Duodenal mucosa (tissue), 2 donors: ENCODE results near the gene PRIMA1.

Experiments
- H3K27ac ChIP-seq: one replicate; pipeline ENCODE4 v1.7.0; 2013; ENCODE audit warnings: low read depth, low read length
- H3K27me3 ChIP-seq, 2 donors: one replicate each; pipeline ENCODE4 v1.7.0; 2013; ENCODE audit warnings: low read length in 2 of 2, control low read depth in 1 of 2; ENCODE audit not compliant: insufficient read depth in 2 of 2, control insufficient read depth in 1 of 2
- H3K36me3 ChIP-seq, 2 donors: one replicate each; pipeline ENCODE4 v1.7.0; 2013; ENCODE audit warnings: low read length in 2 of 2, control low read depth in 1 of 2; ENCODE audit not compliant: insufficient read depth in 2 of 2, control insufficient read depth in 1 of 2
- H3K4me1 ChIP-seq, 2 donors: one replicate each; pipeline ENCODE4 v1.7.0; 2013; ENCODE audit warnings: low read length in 2 of 2, control low read depth in 1 of 2; ENCODE audit not compliant: insufficient read depth in 2 of 2, control insufficient read depth in 1 of 2
- H3K4me3 ChIP-seq, 2 donors: one replicate each; pipeline ENCODE4 v1.7.0; 2013; ENCODE audit warnings: low read length in 2 of 2, low read depth in 1 of 2
- H3K9ac ChIP-seq, 2 donors: one replicate each; pipeline ENCODE4 v1.7.0; 2013; ENCODE audit warnings: low read length in 2 of 2, low read depth in 1 of 2
- H3K9me3 ChIP-seq, 2 donors: one replicate each; pipeline ENCODE4 v1.7.0; 2013; ENCODE audit warnings: low read length in 2 of 2, control low read depth in 1 of 2; ENCODE audit not compliant: control insufficient read depth in 1 of 2

PRIMA1 gene

GRCh38 chr14:93686268-93686667 is 102.0 kb downstream of the PRIMA1 start:
- Histone ChIP-seq H3K27ac (no peak overlapping the region), H3K4me1 (no peaks in the 10 kb centered on the region), H3K4me3 (no peak overlapping the region), H3K9me3 (no peaks in the 10 kb centered on the region), H3K36me3 (no peaks in the 10 kb centered on the region), H3K27me3 (no peaks in the 10 kb centered on the region), H3K9ac (no peak overlapping the region)

- Histone ChIP-seq H3K9me3 (no peaks in the 10 kb centered on the region), H3K27ac (no peak overlapping the region), H3K9ac (no peak overlapping the region), H3K4me3 (no peak overlapping the region), H3K4me1 (no peaks in the 10 kb centered on the region), H3K27me3 (no peaks in the 10 kb centered on the region), H3K36me3 (no peaks in the 10 kb centered on the region)
Observed at GRCh38 chr14:93685121-93685895, 103.0 kb downstream of the PRIMA1 start.

- Histone ChIP-seq H3K4me3 (no peak overlapping the region), H3K9ac (no peak overlapping the region), H3K4me1 (no peaks in the 10 kb centered on the region), H3K27me3 (no peaks in the 10 kb centered on the region), H3K9me3 (no peaks in the 10 kb centered on the region), H3K36me3 (no peaks in the 10 kb centered on the region), H3K27ac (no peak overlapping the region)
Observed at GRCh38 chr14:93683226-93683625, 105.1 kb downstream of the PRIMA1 start.

- no peaks in the 10 kb centered on the region for H3K4me1 ChIP-seq
- no peak overlapping the region for H3K4me3 ChIP-seq
- H3K27me3 ChIP-seq, result no peaks in the 10 kb centered on the region
- no peaks in the 10 kb centered on the region for H3K36me3 ChIP-seq
- no peak overlapping the region for H3K27ac ChIP-seq
- no peak overlapping the region for H3K9ac ChIP-seq
- H3K9me3 ChIP-seq, result no peaks in the 10 kb centered on the region
Observed at GRCh38 chr14:93682459-93682858, 105.8 kb downstream of the PRIMA1 start.

GRCh38 chr14:93676416-93676958 is 111.8 kb downstream of the PRIMA1 start:
- no peak overlapping the region for H3K9ac ChIP-seq
- no peaks in the 10 kb centered on the region for H3K4me1 ChIP-seq
- no peak overlapping the region for H3K4me3 ChIP-seq
- no peaks in the 10 kb centered on the region for H3K36me3 ChIP-seq
- no peaks in the 10 kb centered on the region for H3K9me3 ChIP-seq
- H3K27ac ChIP-seq, result no peak overlapping the region
- no peaks in the 10 kb centered on the region for H3K27me3 ChIP-seq

GRCh38 chr14:93675651-93676050 is 112.6 kb downstream of the PRIMA1 start:
- Histone ChIP-seq H3K4me1 (no peaks in the 10 kb centered on the region), H3K9ac (no peak overlapping the region), H3K27me3 (no peaks in the 10 kb centered on the region), H3K9me3 (no peaks in the 10 kb centered on the region), H3K36me3 (no peaks in the 10 kb centered on the region), H3K4me3 (no peak overlapping the region), H3K27ac (no peak overlapping the region)

GRCh38 chr14:93674343-93674742 is 113.9 kb downstream of the PRIMA1 start:
- Histone ChIP-seq H3K4me3 (no peak overlapping the region), H3K4me1 (no peaks in the 10 kb centered on the region), H3K36me3 (no peaks in the 10 kb centered on the region), H3K9ac (no peak overlapping the region), H3K27me3 (no peaks in the 10 kb centered on the region), H3K27ac (no peak overlapping the region), H3K9me3 (no peaks in the 10 kb centered on the region)

- no peaks in the 10 kb centered on the region for H3K36me3 ChIP-seq
- no peak overlapping the region for H3K27ac ChIP-seq
- peaks cover 0 to 5% of the 10 kb centered on the region in 2 donors for H3K9me3 ChIP-seq
- H3K27me3 ChIP-seq, result no peaks in the 10 kb centered on the region
- H3K4me3 ChIP-seq, result no peak overlapping the region
- no peak overlapping the region for H3K9ac ChIP-seq
- H3K4me1 ChIP-seq, result no peaks in the 10 kb centered on the region
Observed at GRCh38 chr14:93669632-93670031, 118.7 kb downstream of the PRIMA1 start.
